Sigmoid colon (tissue), 7 donors: Measurements from ENCODE around the gene MED29. TPM values are rescaled to one million over a fixed set of nuclear protein-coding genes. Genes with fewer than 3 reads are reported as not detected.

Source experiments
- DNase-seq: peaks from one replicate; pipeline ENCODE4 v3.0.0-alpha.2; 2019
- H3K27ac ChIP-seq, 4 donors: fragments of 200-600 bp; sonication (generic); one replicate each; pipeline ENCODE4 v1.5.1; 2016 to 2019; ENCODE audit warnings: mild to moderate bottlenecking in 1 of 4
- H3K27me3 ChIP-seq, 3 donors: fragments of 200-600 bp; sonication (generic); one replicate each; pipeline ENCODE4 v1.5.1; 2019; ENCODE audit warnings: mild to moderate bottlenecking in 1 of 3
- H3K36me3 ChIP-seq, 4 donors: fragments of 200-600 bp; sonication (generic); one replicate each; pipeline ENCODE4 v1.5.1; 2016 to 2019
- H3K4me1 ChIP-seq, 4 donors: fragments of 200-600 bp; sonication (generic); one replicate each; pipeline ENCODE4 v1.5.1; 2017 to 2019
- H3K4me3 ChIP-seq, 4 donors: fragments of 200-600 bp; sonication (generic); one replicate each; pipeline ENCODE4 v1.5.1; 2017 to 2019; ENCODE audit warnings: mild to moderate bottlenecking in 2 of 4, moderate library complexity in 1 of 4
- H3K9me3 ChIP-seq, 4 donors: fragments of 200-600 bp in 3 of 4; sonication (generic) in 3 of 4; one replicate each; pipeline versions ENCODE4 v1.5.1 to v1.6.1; 2013 to 2019
- EP300 ChIP-seq, 4 donors: sonication (generic); formaldehyde crosslinking; IDR thresholded peaks; one replicate each; pipeline ENCODE4 v1.6.1; 2017; ENCODE audit warnings: antibody characterized with exemption in 4 of 4
- POLR2A ChIP-seq, 2 donors: fragments of 450-650 bp; IDR thresholded peaks; one replicate each; pipeline ENCODE4 v1.6.1; 2016; ENCODE audit warnings: antibody characterized with exemption in 2 of 2, mild to moderate bottlenecking in 2 of 2, moderate library complexity in 2 of 2
- POLR2AphosphoS5 ChIP-seq, 4 donors: sonication (generic); formaldehyde crosslinking; IDR thresholded peaks; one replicate each; pipeline ENCODE4 v1.6.1; 2017; ENCODE audit warnings: antibody characterized with exemption in 4 of 4
- whole genome bisulfite sequencing, 2 donors: extraction: QIAGEN DNeasy Blood & Tissue Kit; methylation state at CpG; one replicate each; pipeline ENCODE4 v1.1.7; 2013; 5-methylcytosine and 5-hydroxymethylcytosine counted together
- intact Hi-C: fragments of 100-400 bp; cut with DNase I; formaldehyde crosslinking; loops from one replicate; pipeline ENCODE4 v1.15.1; 2023
- polyA plus RNA-seq, 3 donors: library from polyadenylated mRNA; stranded (reverse); fragments of 200-250 nt; gene quantifications; one replicate each; pipeline ENCODE4 v1.2.3, GENCODE V29; 2013
- total RNA-seq, 4 donors: library from RNA; depleted of rRNA; stranded (reverse); fragments of >200 nt; gene quantifications; one replicate each; pipeline ENCODE4 v1.1.0, GENCODE V29; 2016
- TF ChIP-seq, protein P1 (sequence below), 4 experiments: fragments of 450-650 bp in 3 of 4; fragments of 200-600 bp in 1 of 4; IDR thresholded peaks; one replicate each; pipeline ENCODE4 v1.5.1; 2016 to 2019; ENCODE audit warnings: antibody characterized with exemption in 4 of 4, mild to moderate bottlenecking in 3 of 4, moderate library complexity in 2 of 4
- donor health status: healthy with polysubstance abuse.
- donor health status: Bipolar disorder and iron deficiency.
- donor health status: healthy.

MED29 gene
- total and polyA plus RNA-seq, 7 donors = 22.8 to 44.6 (median 31.0) TPM

- no peak for TF ChIP-seq POLR2A (IDR thresholded peaks at IDR 0.05)
- TF ChIP-seq, protein P1, sequence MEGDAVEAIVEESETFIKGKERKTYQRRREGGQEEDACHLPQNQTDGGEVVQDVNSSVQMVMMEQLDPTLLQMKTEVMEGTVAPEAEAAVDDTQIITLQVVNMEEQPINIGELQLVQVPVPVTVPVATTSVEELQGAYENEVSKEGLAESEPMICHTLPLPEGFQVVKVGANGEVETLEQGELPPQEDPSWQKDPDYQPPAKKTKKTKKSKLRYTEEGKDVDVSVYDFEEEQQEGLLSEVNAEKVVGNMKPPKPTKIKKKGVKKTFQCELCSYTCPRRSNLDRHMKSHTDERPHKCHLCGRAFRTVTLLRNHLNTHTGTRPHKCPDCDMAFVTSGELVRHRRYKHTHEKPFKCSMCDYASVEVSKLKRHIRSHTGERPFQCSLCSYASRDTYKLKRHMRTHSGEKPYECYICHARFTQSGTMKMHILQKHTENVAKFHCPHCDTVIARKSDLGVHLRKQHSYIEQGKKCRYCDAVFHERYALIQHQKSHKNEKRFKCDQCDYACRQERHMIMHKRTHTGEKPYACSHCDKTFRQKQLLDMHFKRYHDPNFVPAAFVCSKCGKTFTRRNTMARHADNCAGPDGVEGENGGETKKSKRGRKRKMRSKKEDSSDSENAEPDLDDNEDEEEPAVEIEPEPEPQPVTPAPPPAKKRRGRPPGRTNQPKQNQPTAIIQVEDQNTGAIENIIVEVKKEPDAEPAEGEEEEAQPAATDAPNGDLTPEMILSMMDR (IDR thresholded peaks at IDR 0.05) = no peak
- TF ChIP-seq EP300 (IDR thresholded peaks at IDR 0.05) = no peak
- no peak for TF ChIP-seq POLR2AphosphoS5 (IDR thresholded peaks at IDR 0.05)
- 35 to 52% methylated on average over 18 of the region's 18 CpGs for WGBS, 2 donors
- Histone ChIP-seq H3K36me3 (peaks cover 5 to 29% (median 19%) of the 10 kb centered on the region in 4 donors), H3K27me3 (no peaks in the 10 kb centered on the region), H3K4me3 (peak overlapping the region; percentile 83 to 99 (median 91)), H3K9me3 (no peaks in the 10 kb centered on the region), H3K4me1 (peaks cover 0 to 63% (median 50%) of the 10 kb centered on the region in 4 donors), H3K27ac (peak overlapping the region; percentile 100)
- peak; percentile 81 for DNase-seq
- intact Hi-C loops = loop anchor here (2.0 kb wide), 1 partner anchor 71 kb away; the partner anchor contains the start of gene SAMD4B
These were observed 22.9 kb downstream of the MED29 start for GRCh38 chr19:39413911-39414608.

- 66 to 77% methylated on average over 35 of the region's 35 CpGs for WGBS, 2 donors
These were observed 24.2 kb downstream of the MED29 start for GRCh38 chr19:39415111-39416046.

GRCh38 chr19:39416152-39417120, 25.3 kb downstream of the MED29 start:
- H3K4me3 ChIP-seq = no peak overlapping the region
- peak overlapping the region; percentile 12 to 100 (median 100) for H3K27ac ChIP-seq
- intact Hi-C loops = no loop called here

More at GRCh38 chr19:39415111-39416046, 24.2 kb downstream of the MED29 start:
- Histone ChIP-seq H3K4me3 (peak overlapping the region in 3 of 4 donors; percentile 83 to 99 (median 98)), H3K4me1 (peaks cover 0 to 59% (median 48%) of the 10 kb centered on the region in 4 donors), H3K27ac (peak overlapping the region; percentile 100), H3K36me3 (peaks cover 7 to 42% (median 31%) of the 10 kb centered on the region in 4 donors), H3K27me3 (no peaks in the 10 kb centered on the region), H3K9me3 (no peaks in the 10 kb centered on the region)
- TF ChIP-seq, protein P1 (IDR thresholded peaks at IDR 0.05) = no peak
- no peak for TF ChIP-seq EP300 (IDR thresholded peaks at IDR 0.05)
- TF ChIP-seq POLR2AphosphoS5 (IDR thresholded peaks at IDR 0.05) = peak in 1 of 4 donors; percentile 5
- peak; percentile 74 for DNase-seq
- intact Hi-C loops = no loop called here

More at GRCh38 chr19:39416152-39417120, 25.3 kb downstream of the MED29 start:
- no peak for TF ChIP-seq EP300 (IDR thresholded peaks at IDR 0.05)
- no peak for TF ChIP-seq POLR2A (IDR thresholded peaks at IDR 0.05)
- no peak for TF ChIP-seq POLR2AphosphoS5 (IDR thresholded peaks at IDR 0.05)
- TF ChIP-seq, protein P1 (IDR thresholded peaks at IDR 0.05) = no peak
- Histone ChIP-seq H3K36me3 (peaks cover 7 to 53% (median 36%) of the 10 kb centered on the region in 4 donors), H3K9me3 (no peaks in the 10 kb centered on the region), H3K27me3 (no peaks in the 10 kb centered on the region), H3K4me1 (peaks cover 0 to 49% (median 38%) of the 10 kb centered on the region in 4 donors)
- 66 to 81% methylated on average over 27 of the region's 27 CpGs for WGBS, 2 donors
- DNase-seq = no peak
